OCI-LY7 (cell line): ENCODE results near the gene AMMECR1. TPM values are rescaled to one million over a fixed set of nuclear protein-coding genes. Genes with fewer than 3 reads are reported as not detected.

Experiments used
- BruUV-seq: library from RNA; stranded (reverse); fragments of 400-500 nt; replicated peaks from 2 replicates; lab custom pipeline; 2021; lab: Mats Ljungman, UMichigan
- CTCF ChIA-PET: fragments of 300-600 bp; sonication (Branson Sonifier 250); formaldehyde crosslinking; loops from one replicate; lab custom pipeline; 2022; ENCODE audit warnings: antibody characterized with exemption; ENCODE audit not compliant: unreplicated experiment; lab: Charles Lee
- POLR2A ChIA-PET: fragments of 300-600 bp; sonication (Branson Sonifier 250); formaldehyde crosslinking; loops from one replicate; lab custom pipeline; 2022; ENCODE audit warnings: antibody characterized with exemption; lab: Charles Lee
- DNase-seq: peaks from one replicate; pipeline ENCODE4 v3.0.0-alpha.2; 2015; ENCODE audit warnings: low spot score
- H2AFZ ChIP-seq: fragments of 200-600 bp; sonication (generic), shearing (Covaris generic); 2 replicates; pipeline ENCODE4 v1.6.1; 2014; ENCODE audit warnings: mild to moderate bottlenecking, antibody characterized with exemption, low read length, moderate library complexity
- H3K27ac ChIP-seq: fragments of 200-600 bp; sonication (generic); 2 replicates; pipeline ENCODE4 v1.5.1; 2014; ENCODE audit warnings: mixed run types, low read depth, mild to moderate bottlenecking, moderate library complexity, low read length, inconsistent platforms; ENCODE audit not compliant: poor library complexity, severe bottlenecking
- H3K36me3 ChIP-seq: fragments of 200-600 bp; sonication (generic); 2 replicates; pipeline ENCODE4 v1.6.1; 2014; ENCODE audit warnings: mild to moderate bottlenecking, antibody characterized with exemption, low read length, moderate library complexity, mixed read lengths; ENCODE audit not compliant: insufficient read depth
- H3K4me1 ChIP-seq: fragments of 200-600 bp; sonication (generic); 2 replicates; pipeline ENCODE4 v1.5.1; 2014; ENCODE audit warnings: mild to moderate bottlenecking, low read length; ENCODE audit not compliant: insufficient read depth, poor library complexity, severe bottlenecking
- H3K4me2 ChIP-seq: fragments of 200-600 bp; sonication (generic); 2 replicates; pipeline ENCODE4 v1.6.1; 2014; ENCODE audit warnings: mild to moderate bottlenecking, low read length
- H3K4me3 ChIP-seq: fragments of 200-600 bp; sonication (generic); 2 replicates; pipeline ENCODE4 v1.5.1; 2014; ENCODE audit warnings: mild to moderate bottlenecking, low read depth, low read length; ENCODE audit not compliant: poor library complexity, severe bottlenecking
- H3K79me2 ChIP-seq: fragments of 200-600 bp; sonication (generic); 2 replicates; pipeline ENCODE4 v1.6.1; 2016; ENCODE audit warnings: low read depth, mild to moderate bottlenecking, low read length, moderate library complexity, mixed read lengths; ENCODE audit not compliant: insufficient read depth
- H3K9me2 ChIP-seq: fragments of 200-600 bp; sonication (generic); 2 replicates; pipeline ENCODE4 v1.6.1; 2016; ENCODE audit warnings: mild to moderate bottlenecking, low read length, mixed read lengths; ENCODE audit not compliant: insufficient read depth
- H3K9me3 ChIP-seq: fragments of 200-600 bp; sonication (generic); 2 replicates; pipeline ENCODE4 v1.6.1; 2014; ENCODE audit warnings: mild to moderate bottlenecking, mixed run types, low read length, mixed read lengths
- H4K20me1 ChIP-seq: fragments of 200-600 bp; sonication (generic); 2 replicates; pipeline ENCODE4 v1.6.1; 2014; ENCODE audit warnings: mild to moderate bottlenecking, antibody characterized with exemption, low read length, moderate library complexity, mixed read lengths; ENCODE audit not compliant: insufficient read depth
- CTCF ChIP-seq: fragments of 200-600 bp; sonication (generic); conservative IDR thresholded peaks from 2 replicates; pipeline ENCODE4 v1.5.1; 2014; ENCODE audit warnings: mild to moderate bottlenecking, antibody characterized with exemption, low read length, moderate library complexity, mixed read lengths
- EZH2phosphoT487 ChIP-seq: fragments of 200-600 bp; sonication (generic); IDR thresholded peaks from 2 replicates; pipeline ENCODE4 v1.6.1; 2018; ENCODE audit warnings: low read depth, borderline replicate concordance, mild to moderate bottlenecking, mixed run types, antibody characterized with exemption, low read length, moderate library complexity, mixed read lengths
- intact Hi-C: fragments of 100-400 bp; cut with micrococcal nuclease; formaldehyde crosslinking; loops from one replicate; pipeline ENCODE4 v1.10.0; 2022; ENCODE audit not compliant: unreplicated experiment
- total RNA-seq, 2 experiments: library from RNA; depleted of rRNA in 1 of 2; stranded (reverse); fragments of >200 nt in 1 of 2; shearing (Covaris generic) in 1 of 2; gene quantifications; 2 replicates each; pipeline ENCODE4 v1.2.3, GENCODE V29; 2014 to 2022

The AMMECR1 gene
- total RNA-seq, 2 experiments from 2014 or later, result 19.1 to 32.3 TPM

GRCh38 chrX:110218591-110218990 is 99.3 kb downstream of the AMMECR1 start:
- H3K4me3 ChIP-seq, result no peak overlapping the region
- ChIA-PET CTCF (no interaction called here), POLR2A (no interaction called here)
- no peak overlapping the region for H2AFZ ChIP-seq
- no peaks in the 10 kb centered on the region for H3K4me1 ChIP-seq
- no peak for DNase-seq
- H3K4me2 ChIP-seq, result no peak overlapping the region
- H4K20me1 ChIP-seq, result no peaks in the 10 kb centered on the region
- TF ChIP-seq CTCF (no peak), EZH2phosphoT487 (no peak)
- H3K79me2 ChIP-seq, result no peaks in the 10 kb centered on the region
- H3K9me2 ChIP-seq, result no peaks in the 10 kb centered on the region
- BruUV-seq, result no TSS peak
- no peaks in the 10 kb centered on the region for H3K36me3 ChIP-seq
- intact Hi-C loops, result no loop called here
- H3K9me3 ChIP-seq, result no peaks in the 10 kb centered on the region
- H3K27ac ChIP-seq, result no peak overlapping the region

GRCh38 chrX:110216027-110216426 is 101.9 kb downstream of the AMMECR1 start:
- H4K20me1 ChIP-seq, result no peaks in the 10 kb centered on the region
- H3K4me2 ChIP-seq, result no peak overlapping the region
- BruUV-seq, result no TSS peak
- no peaks in the 10 kb centered on the region for H3K36me3 ChIP-seq
- no peak overlapping the region for H3K4me3 ChIP-seq
- no peaks in the 10 kb centered on the region for H3K79me2 ChIP-seq
- H2AFZ ChIP-seq, result no peak overlapping the region
- no peaks in the 10 kb centered on the region for H3K9me3 ChIP-seq
- no peak for TF ChIP-seq CTCF
- TF ChIP-seq EZH2phosphoT487, result no peak
- H3K9me2 ChIP-seq, result no peaks in the 10 kb centered on the region
- DNase-seq, result no peak
- intact Hi-C loops, result no loop called here
- ChIA-PET CTCF (no interaction called here), POLR2A (no interaction called here)
- H3K4me1 ChIP-seq, result no peaks in the 10 kb centered on the region
- H3K27ac ChIP-seq, result no peak overlapping the region

GRCh38 chrX:110215411-110215810 is 102.5 kb downstream of the AMMECR1 start:
- intact Hi-C loops, result no loop called here
- no peak overlapping the region for H3K27ac ChIP-seq

More at GRCh38 chrX:110215411-110215810, 102.5 kb downstream of the AMMECR1 start:
- BruUV-seq, result no TSS peak
- Histone ChIP-seq H3K36me3 (no peaks in the 10 kb centered on the region), H3K79me2 (no peaks in the 10 kb centered on the region), H3K4me1 (no peaks in the 10 kb centered on the region), H2AFZ (no peak overlapping the region), H4K20me1 (no peaks in the 10 kb centered on the region), H3K9me3 (no peaks in the 10 kb centered on the region), H3K9me2 (no peaks in the 10 kb centered on the region), H3K4me3 (no peak overlapping the region), H3K4me2 (no peak overlapping the region)
- ChIA-PET CTCF (no interaction called here), POLR2A (no interaction called here)
- TF ChIP-seq EZH2phosphoT487 (no peak), CTCF (no peak)
- DNase-seq, result no peak
